ENCODE data around the gene BRD1. TPM values are rescaled to one million over a fixed set of nuclear protein-coding genes. Genes with fewer than 3 reads are reported as not detected.

Gene BRD1
- total RNA-seq, 1 experiment from 2014 or later = 31.3 TPM

GRCh38 chr22:49726022-49726681 is 101.5 kb downstream of the BRD1 start:
- no peak overlapping the region for H3K4me3 ChIP-seq (replicated peaks in 1 of 2; ENCODE audit: low read depth in 1 of 2, low read length in 2 of 2)
- H3K27ac ChIP-seq (ENCODE audit: low read depth, low read length) = no peak overlapping the region
- CTCF ChIA-PET = interaction anchor here (0.6 kb wide), 1 partner anchor 276 kb away, joined by 3 read pairs; no protein-coding TSS in a partner anchor
- H3K79me2 ChIP-seq (ENCODE audit: insufficient read depth, low read length) = no peaks in the 10 kb centered on the region
- H3K9ac ChIP-seq (ENCODE audit: low read length) = no peak overlapping the region
- no peaks in the 10 kb centered on the region for H3K9me2 ChIP-seq (ENCODE audit: insufficient read depth)
- DNase-seq (ENCODE audit: low read depth, low spot score) (no peak), ATAC-seq (no peak)
- intact Hi-C loops (cut with micrococcal nuclease) = loop anchor here (5.0 kb wide), 1 partner anchor 409 kb away; no protein-coding TSS in a partner anchor
- POLR2A ChIA-PET = no interaction called here
- no peak for TF ChIP-seq EZH2 (IDR thresholded peaks at IDR 0.05)
- H3K27me3 ChIP-seq (ENCODE audit: insufficient read depth, low read length) = peaks cover 68% of the 10 kb centered on the region
- no peaks in the 10 kb centered on the region for H3K9me3 ChIP-seq (ENCODE audit: control insufficient read depth in 1 of 2, insufficient read depth in 1 of 2, low read depth in 1 of 2, low read length in 2 of 2)
- no TSS peak for BruUV-seq (replicated peaks)
- H3K4me1 ChIP-seq (ENCODE audit: control insufficient read depth in 1 of 2, insufficient read depth in 2 of 2, low read length in 2 of 2) = no peaks in the 10 kb centered on the region
- no peaks in the 10 kb centered on the region for H4K20me1 ChIP-seq (ENCODE audit: insufficient read depth)
- H3K36me3 ChIP-seq (ENCODE audit: control insufficient read depth in 1 of 2, insufficient read depth in 2 of 2, low read length in 2 of 2) = no peaks in the 10 kb centered on the region
- no peak overlapping the region for H2AFZ ChIP-seq (ENCODE audit: low read depth, low read length, poor library complexity, severe bottlenecking)
- no peak overlapping the region for H3K4me2 ChIP-seq (ENCODE audit: low read length)
- RAD21 ChIA-PET (ENCODE audit: low non-redundant PET in 1 of 2, low total read pairs in 2 of 2, uncharacterized antibody in 2 of 2, unreplicated experiment in 2 of 2) = no interaction called here

- ChIA-PET RAD21 (ENCODE audit: low non-redundant PET in 1 of 2, low total read pairs in 2 of 2, uncharacterized antibody in 2 of 2, unreplicated experiment in 2 of 2) (interaction anchor here in 1 of 2 experiments (0.9 kb wide), 1 partner anchor 320 kb away, joined by 3 read pairs; no protein-coding TSS in a partner anchor), POLR2A (no interaction called here), CTCF (interaction anchor here (0.6 to 1.0 kb wide), 2 partner anchors 276 to 289 kb away, joined by 3 to 5 read pairs; no protein-coding TSS in a partner anchor)
- no peak for TF ChIP-seq ELF1 (IDR thresholded peaks at IDR 0.05; ENCODE audit: borderline replicate concordance, low read depth)
- no peak for TF ChIP-seq ZNF274 (IDR thresholded peaks at IDR 0.05; ENCODE audit: low read depth, low read length)
- TF ChIP-seq MAX (IDR thresholded peaks at IDR 0.05) = no peak
- no peak for ATAC-seq
- intact Hi-C loops (cut with micrococcal nuclease) = loop anchor here (5.0 kb wide), 1 partner anchor 408 kb away; no protein-coding TSS in a partner anchor
- BruUV-seq (replicated peaks) = no TSS peak
- H3K36me3 ChIP-seq (ENCODE audit: control insufficient read depth in 1 of 2, insufficient read depth in 2 of 2, low read length in 2 of 2) = no peaks in the 10 kb centered on the region
- H3K4me2 ChIP-seq (ENCODE audit: low read length) = no peak overlapping the region
- H3K4me1 ChIP-seq (ENCODE audit: control insufficient read depth in 1 of 2, insufficient read depth in 2 of 2, low read length in 2 of 2) = no peaks in the 10 kb centered on the region
- no peaks in the 10 kb centered on the region for H3K9me2 ChIP-seq (ENCODE audit: insufficient read depth)
- H3K9ac ChIP-seq (ENCODE audit: low read length) = no peak overlapping the region
- no peaks in the 10 kb centered on the region for H3K79me2 ChIP-seq (ENCODE audit: insufficient read depth, low read length)
- H2AFZ ChIP-seq (ENCODE audit: low read depth, low read length, poor library complexity, severe bottlenecking) = no peak overlapping the region
- no peak overlapping the region for H3K27ac ChIP-seq (ENCODE audit: low read depth, low read length)
- H3K4me3 ChIP-seq (replicated peaks in 1 of 2; ENCODE audit: low read depth in 1 of 2, low read length in 2 of 2) = no peak overlapping the region
- no peak for DNase-seq (ENCODE audit: low read depth, low spot score)
- H4K20me1 ChIP-seq (ENCODE audit: insufficient read depth) = no peaks in the 10 kb centered on the region
- H3K27me3 ChIP-seq (ENCODE audit: insufficient read depth, low read length) = peaks cover 61% of the 10 kb centered on the region
- H3K9me3 ChIP-seq (ENCODE audit: control insufficient read depth in 1 of 2, insufficient read depth in 1 of 2, low read depth in 1 of 2, low read length in 2 of 2) = no peaks in the 10 kb centered on the region
Observed at GRCh38 chr22:49725516-49725915, 102.2 kb downstream of the BRD1 start.
